BLaER1 (cell line): Measurements from ENCODE around the gene RCE1.
A peak's percentile ranks its signal among the peaks of the same experiment; 100 is the strongest.

Source experiments
- H3K27ac ChIP-seq: shearing (Covaris generic); formaldehyde crosslinking; 2 replicates; pipeline ENCODE4 v1.8.1; 2022
- H3K27me3 ChIP-seq: shearing (Covaris generic); formaldehyde crosslinking; 2 replicates; pipeline ENCODE4 v1.8.1; 2022
- H3K36me3 ChIP-seq: shearing (Covaris generic); formaldehyde crosslinking; 2 replicates; pipeline ENCODE4 v1.8.1; 2022
- H3K4me1 ChIP-seq: shearing (Covaris generic); formaldehyde crosslinking; 2 replicates; pipeline ENCODE4 v1.8.1; 2022
- H3K4me2 ChIP-seq: shearing (Covaris generic); formaldehyde crosslinking; 2 replicates; pipeline ENCODE4 v1.8.1; 2022
- H3K4me3 ChIP-seq: shearing (Covaris generic); formaldehyde crosslinking; 2 replicates; pipeline ENCODE4 v1.8.1; 2022
- H3K9ac ChIP-seq: shearing (Covaris generic); formaldehyde crosslinking; 2 replicates; pipeline ENCODE4 v1.8.1; 2022
- H3K9me3 ChIP-seq: shearing (Covaris generic); formaldehyde crosslinking; 2 replicates; pipeline ENCODE4 v1.8.1; 2022
- H4K20me1 ChIP-seq: shearing (Covaris generic); formaldehyde crosslinking; 2 replicates; pipeline ENCODE4 v1.8.1; 2022
- Cebpa-rat ChIP-seq: shearing (Covaris generic); IDR thresholded peaks from 2 replicates; pipeline ENCODE4 v1.8.1; 2022

The RCE1 gene

DNA sequence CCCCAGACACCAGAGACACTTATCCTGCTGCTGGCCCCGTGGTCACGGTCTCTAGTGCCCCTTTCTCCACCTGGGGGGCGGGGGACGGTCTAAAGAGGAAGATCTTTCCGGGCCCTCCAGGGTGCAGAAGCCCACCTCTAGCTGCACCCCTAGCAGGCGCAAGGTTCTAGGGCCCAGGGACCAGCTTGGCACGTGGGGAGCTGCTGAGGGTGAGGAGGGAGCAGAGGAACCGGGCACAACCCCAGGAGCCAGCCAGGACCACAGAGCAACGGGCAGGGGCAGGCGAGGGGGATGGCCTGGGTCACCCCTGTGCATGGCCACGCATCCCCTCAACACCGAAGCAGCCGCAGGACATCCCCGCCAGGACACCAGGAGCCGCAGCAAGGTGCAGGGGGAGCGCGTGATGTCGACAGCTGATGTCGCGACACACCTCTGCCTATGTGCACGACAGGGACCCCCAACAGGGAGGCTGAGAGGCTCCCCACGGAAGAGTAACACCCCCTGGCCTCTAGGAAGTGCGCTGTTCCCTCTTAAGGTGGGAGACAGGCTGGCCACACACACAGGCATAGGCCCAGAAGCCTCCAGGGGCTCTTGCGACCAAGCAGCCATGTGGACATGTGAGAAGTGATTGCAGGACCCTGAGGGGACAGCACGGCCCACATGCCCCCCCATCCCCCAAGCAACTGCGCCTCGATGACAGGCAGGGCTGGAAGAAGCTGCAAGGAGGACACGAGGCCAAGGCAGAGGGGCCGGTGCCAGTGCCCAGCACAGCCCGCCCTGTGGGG is 18.7 kb downstream of the RCE1 start:
- Histone ChIP-seq H3K36me3 (peaks cover 52% of the 10 kb centered on the region), H4K20me1 (peaks cover 49% of the 10 kb centered on the region), H3K9me3 (no peaks in the 10 kb centered on the region), H3K27me3 (no peaks in the 10 kb centered on the region), H3K4me3 (no peak overlapping the region), H3K4me1 (peaks cover 62% of the 10 kb centered on the region), H3K27ac (peak overlapping the region; percentile 51), H3K4me2 (peak overlapping the region; percentile 57), H3K9ac (no peak overlapping the region; the same call in 1 of the 2 replicates)
- no peak for TF ChIP-seq Cebpa-rat

- TF ChIP-seq Cebpa-rat: no peak
- no peaks in the 10 kb centered on the region for H3K27me3 ChIP-seq
- peak overlapping the region; percentile 51 for H3K27ac ChIP-seq
- no peak overlapping the region for H3K4me3 ChIP-seq
- peaks cover 59% of the 10 kb centered on the region for H3K4me1 ChIP-seq
- no peak overlapping the region; the same call in 1 of the 2 replicates for H3K9ac ChIP-seq
- peaks cover 52% of the 10 kb centered on the region for H3K36me3 ChIP-seq
- H3K4me2 ChIP-seq: peak overlapping the region; percentile 57
- H3K9me3 ChIP-seq: no peaks in the 10 kb centered on the region
- peaks cover 47% of the 10 kb centered on the region for H4K20me1 ChIP-seq
These were observed 19.4 kb downstream of the RCE1 start for GRCh38 chr11:66862559-66863037.

GRCh38 chr11:66863428-66864125 is 20.3 kb downstream of the RCE1 start:
- TF ChIP-seq Cebpa-rat: no peak
- H3K27me3 ChIP-seq: no peaks in the 10 kb centered on the region
- H3K9me3 ChIP-seq: no peaks in the 10 kb centered on the region
- peaks cover 45% of the 10 kb centered on the region for H3K36me3 ChIP-seq
- no peak overlapping the region for H3K9ac ChIP-seq
- peaks cover 37% of the 10 kb centered on the region for H4K20me1 ChIP-seq
- no peak overlapping the region for H3K4me2 ChIP-seq
- H3K27ac ChIP-seq: no peak overlapping the region
- no peak overlapping the region for H3K4me3 ChIP-seq
- H3K4me1 ChIP-seq: peaks cover 53% of the 10 kb centered on the region

DNA sequence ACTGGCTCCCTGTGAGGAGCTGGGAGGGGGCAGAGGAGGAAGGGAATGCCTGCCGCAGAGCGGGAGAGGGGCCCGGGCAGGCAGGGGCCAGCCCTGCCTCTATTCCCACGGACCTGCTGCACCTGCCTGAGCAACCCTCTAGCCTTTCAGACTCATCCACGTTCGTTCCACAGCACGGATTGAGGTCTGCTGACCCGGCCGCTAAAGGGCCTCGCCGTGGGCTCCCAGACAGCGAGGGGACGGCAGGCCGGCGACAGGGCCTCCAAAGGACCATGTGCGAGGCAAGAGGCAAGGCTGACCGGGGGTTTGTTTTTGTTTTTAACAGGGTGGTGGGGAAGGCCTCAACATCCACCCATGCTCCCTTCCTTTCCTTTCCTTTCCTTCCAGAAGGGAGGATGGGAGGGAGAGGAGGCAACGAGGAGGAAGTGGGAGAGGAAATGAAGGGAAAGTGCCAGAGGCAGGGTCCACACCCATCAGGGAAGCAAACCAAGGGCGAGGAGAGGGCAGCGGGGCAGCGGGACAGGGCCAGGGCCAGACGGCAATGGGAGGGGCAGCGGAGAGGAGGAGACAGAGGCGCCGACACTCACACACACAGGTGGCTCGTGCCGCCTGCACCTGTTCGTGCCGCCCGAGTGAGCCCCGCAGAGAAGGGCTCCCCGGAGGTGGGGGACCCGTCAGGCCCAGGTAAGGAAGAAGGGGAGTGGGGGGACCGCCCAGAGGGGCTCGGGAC is 21.1 kb downstream of the RCE1 start:
- H3K4me1 ChIP-seq: peaks cover 53% of the 10 kb centered on the region
- H4K20me1 ChIP-seq: peaks cover 30% of the 10 kb centered on the region
- H3K4me3 ChIP-seq: no peak overlapping the region
- peaks cover 37% of the 10 kb centered on the region for H3K36me3 ChIP-seq
- no peaks in the 10 kb centered on the region for H3K27me3 ChIP-seq
- 0 out of 2 replicates have a peak overlapping the region, but pooled peaks have one; percentile 1 for H3K27ac ChIP-seq
- no peaks in the 10 kb centered on the region for H3K9me3 ChIP-seq
- no peak overlapping the region for H3K9ac ChIP-seq
- peak overlapping the region; percentile 18 for H3K4me2 ChIP-seq
- no peak for TF ChIP-seq Cebpa-rat

DNA sequence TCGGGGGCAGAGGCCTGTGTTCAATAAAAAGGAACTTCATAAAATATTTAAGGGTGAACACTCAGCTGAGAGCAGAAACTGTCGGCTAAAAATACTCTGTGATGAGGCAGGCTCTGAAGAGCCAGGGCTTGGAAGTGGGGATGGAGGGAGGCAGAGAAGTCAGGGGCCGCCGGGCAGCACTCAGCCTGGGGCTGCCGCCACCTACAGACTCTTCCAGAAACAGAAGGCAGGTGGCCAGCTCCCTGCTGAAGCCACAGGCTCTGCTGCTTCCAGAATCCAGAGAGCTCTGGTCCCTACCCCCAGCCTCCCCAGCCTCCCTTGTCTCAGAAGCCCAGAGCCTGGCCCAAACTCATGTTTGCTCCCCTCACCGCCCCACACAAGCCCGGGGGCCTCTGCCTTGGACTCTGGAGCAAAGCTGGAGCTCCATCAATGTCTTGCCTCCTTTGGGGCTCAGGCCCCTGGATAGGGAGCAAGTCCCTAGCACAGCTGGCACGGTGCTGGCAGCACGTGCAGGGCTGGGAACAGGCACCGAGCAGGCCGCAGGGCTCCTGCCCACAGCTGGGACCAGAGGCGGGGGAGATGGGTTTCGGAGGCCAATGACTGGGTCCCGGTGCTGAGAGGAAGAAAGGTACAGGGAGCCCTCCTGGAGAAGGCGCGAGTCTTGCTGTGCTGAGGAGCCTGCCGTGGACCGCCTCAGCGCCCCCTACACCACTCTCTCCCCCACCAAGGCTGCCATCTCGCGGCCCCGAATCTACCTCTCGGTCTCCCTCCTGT is 21.9 kb downstream of the RCE1 start:
- H3K9ac ChIP-seq: no peak overlapping the region

DNA sequence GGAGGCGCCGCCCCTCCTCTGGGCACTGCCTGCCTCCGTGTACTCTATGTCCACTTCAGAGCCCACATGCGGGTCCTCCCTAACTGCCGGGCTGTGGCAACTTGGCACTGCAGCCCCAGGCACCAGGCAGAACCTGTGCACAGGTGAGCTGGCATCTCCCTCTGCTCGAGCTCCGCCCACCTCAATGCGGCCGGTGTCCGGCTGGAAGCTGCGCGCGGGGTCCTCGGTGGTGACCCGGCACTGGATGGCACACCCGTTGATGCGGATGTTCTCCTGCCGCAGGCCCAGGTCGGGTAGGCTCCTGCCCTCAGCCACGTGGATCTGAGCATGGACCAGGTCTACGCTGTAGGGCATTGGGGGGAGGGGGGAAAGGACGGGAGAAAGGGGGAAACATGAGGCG is 22.8 kb downstream of the RCE1 start:
- TF ChIP-seq Cebpa-rat: no peak
- Histone ChIP-seq H3K27me3 (no peaks in the 10 kb centered on the region), H3K4me1 (peaks cover 38% of the 10 kb centered on the region), H3K27ac (no peak overlapping the region), H3K9ac (no peak overlapping the region), H3K4me3 (no peak overlapping the region), H3K36me3 (peaks cover 32% of the 10 kb centered on the region), H3K4me2 (no peak overlapping the region), H4K20me1 (peaks cover 13% of the 10 kb centered on the region), H3K9me3 (no peaks in the 10 kb centered on the region)

More for the DNA sequence above, 21.9 kb downstream of the RCE1 start:
- Histone ChIP-seq H3K4me3 (no peak overlapping the region), H3K27ac (0 out of 2 replicates have a peak overlapping the region, but pooled peaks have one; percentile 1), H3K4me2 (peak overlapping the region; percentile 18), H3K4me1 (peaks cover 47% of the 10 kb centered on the region), H3K27me3 (no peaks in the 10 kb centered on the region), H3K9me3 (no peaks in the 10 kb centered on the region), H3K36me3 (peaks cover 32% of the 10 kb centered on the region), H4K20me1 (peaks cover 22% of the 10 kb centered on the region)
- no peak for TF ChIP-seq Cebpa-rat

GRCh38 chr11:66866511-66866986 is 23.3 kb downstream of the RCE1 start:
- no peak overlapping the region for H3K4me2 ChIP-seq
- H3K9me3 ChIP-seq: no peaks in the 10 kb centered on the region
- H4K20me1 ChIP-seq: peaks cover 10% of the 10 kb centered on the region; the same call in 1 of the 2 replicates
- H3K9ac ChIP-seq: no peak overlapping the region
- no peak overlapping the region for H3K27ac ChIP-seq
- H3K27me3 ChIP-seq: no peaks in the 10 kb centered on the region
- no peak for TF ChIP-seq Cebpa-rat
- no peak overlapping the region for H3K4me3 ChIP-seq
- H3K36me3 ChIP-seq: peaks cover 34% of the 10 kb centered on the region; the same call in 1 of the 2 replicates
- peaks cover 36% of the 10 kb centered on the region for H3K4me1 ChIP-seq

GRCh38 chr11:66867425-66868040 is 24.3 kb downstream of the RCE1 start:
- H3K4me3 ChIP-seq: no peak overlapping the region
- no peak overlapping the region for H3K9ac ChIP-seq
- H3K4me2 ChIP-seq: no peak overlapping the region
- H3K4me1 ChIP-seq: peaks cover 27% of the 10 kb centered on the region
- H3K9me3 ChIP-seq: no peaks in the 10 kb centered on the region
- H4K20me1 ChIP-seq: 0 out of 2 replicates have a peak, but pooled peaks cover 1% of the 10 kb centered on the region
- H3K27me3 ChIP-seq: no peaks in the 10 kb centered on the region
- TF ChIP-seq Cebpa-rat: no peak
- peaks cover 28% of the 10 kb centered on the region; the same call in 1 of the 2 replicates for H3K36me3 ChIP-seq
- H3K27ac ChIP-seq: no peak overlapping the region
